ENCODE results near the gene KCP. TPM values are rescaled to one million over a fixed set of nuclear protein-coding genes. Genes with fewer than 3 reads are reported as not detected.

KCP gene
- polyA plus RNA-seq, 1 donor: 21.6 TPM

DNA sequence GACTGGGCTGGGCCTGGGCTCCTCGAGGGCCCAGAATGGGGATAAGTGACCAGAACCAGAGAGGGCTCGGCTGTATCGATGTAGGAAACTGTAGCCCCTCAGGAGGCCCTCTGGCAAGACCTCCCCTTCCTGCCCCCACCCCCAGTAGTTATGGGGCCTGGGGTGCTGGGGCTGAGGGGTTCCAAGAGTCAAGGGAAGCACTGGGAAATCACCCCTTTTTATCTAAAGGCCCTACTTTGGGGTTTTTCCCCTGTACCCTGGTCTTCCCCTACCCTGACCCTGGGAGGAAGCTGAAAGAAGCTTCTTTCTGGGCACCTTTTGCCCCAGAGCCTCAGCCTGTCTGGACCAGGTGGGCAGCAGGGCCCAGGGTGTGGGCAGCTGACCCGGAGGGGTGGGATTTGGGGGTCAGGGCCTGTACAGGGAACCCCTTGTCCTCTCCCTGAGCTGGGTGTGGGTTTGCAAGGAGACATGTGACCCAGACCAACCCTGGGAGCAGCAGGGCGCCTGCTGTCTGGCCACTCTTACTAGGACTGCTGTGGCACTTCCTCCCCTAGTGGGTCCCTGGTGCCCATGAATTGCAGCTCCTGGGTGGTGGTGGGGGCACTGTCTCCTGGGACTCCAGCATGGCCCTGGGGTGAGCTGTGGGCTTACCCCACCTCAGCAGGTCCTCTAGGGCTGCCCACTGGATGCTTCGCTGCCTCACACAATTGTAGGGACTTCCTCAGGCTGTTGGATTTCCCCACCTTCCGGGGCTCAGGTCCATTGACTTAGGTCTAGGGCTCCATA lies 28.8 kb upstream of the KCP start:
- DNase-seq: no peak

DNA sequence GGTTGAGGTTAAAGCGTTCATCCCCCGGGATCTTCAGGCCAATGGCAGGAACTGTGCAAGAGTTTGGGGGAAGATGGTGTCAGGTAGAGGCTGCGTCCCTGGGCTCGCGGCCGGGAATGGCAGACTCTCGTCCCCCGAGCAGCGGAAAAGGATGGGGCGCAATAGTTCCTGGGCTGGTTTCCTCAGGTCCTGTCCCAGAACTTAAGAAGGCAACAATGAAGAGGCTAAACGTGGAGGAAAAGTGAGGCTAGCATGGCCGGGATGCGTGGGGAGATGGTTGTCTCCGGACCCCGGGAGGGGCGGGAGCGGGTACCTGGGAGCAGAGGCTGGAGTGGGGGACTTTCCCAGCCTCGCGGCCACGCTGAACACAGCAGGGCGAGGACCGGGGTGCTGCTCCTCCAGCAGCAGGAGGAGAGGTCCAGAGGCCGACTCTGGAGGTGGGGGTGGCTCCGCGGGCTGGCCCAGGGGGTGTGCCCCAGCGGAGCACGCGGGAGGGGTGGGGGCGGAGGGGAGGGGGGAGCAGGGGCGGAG lies 28.1 kb upstream of the KCP start:
- no peak for DNase-seq

GRCh38 chr7:128937647-128938543 lies 27.4 kb upstream of the KCP start, which contains the start of gene IRF5:
Gene IRF5, plus strand, starts transcription at chr7:128937927. Its CDS starts 4,155 bp downstream, at chr7:128942082.
- no peak for DNase-seq

DNA sequence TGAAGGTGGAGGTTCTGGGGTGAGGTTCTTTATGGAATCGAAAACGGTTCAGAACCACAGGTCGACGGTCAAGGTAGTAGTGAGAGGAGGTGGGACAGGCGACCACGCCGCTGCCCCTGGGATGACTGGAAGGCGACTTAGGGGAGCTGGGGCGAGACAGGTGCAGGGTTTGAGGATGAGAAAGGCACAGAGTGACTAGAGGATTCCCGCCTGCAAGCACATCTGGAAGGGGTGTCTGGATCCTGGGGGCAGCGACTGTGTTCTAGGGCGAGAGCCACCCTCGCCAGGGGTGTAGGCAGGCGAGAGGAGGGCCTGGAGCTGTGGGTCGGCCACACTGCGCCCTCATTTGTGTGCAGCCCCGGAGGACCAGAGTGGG lies 26.8 kb upstream of the KCP start:
- no peak for DNase-seq

- no peak for DNase-seq
Observed at GRCh38 chr7:128936798-128937197, 26.3 kb upstream of the KCP start.

GRCh38 chr7:128935342-128935730 lies 24.8 kb upstream of the KCP start:
- no peak for DNase-seq

GRCh38 chr7:128934361-128935341 lies 24.1 kb upstream of the KCP start:
- no peak for DNase-seq

DNA sequence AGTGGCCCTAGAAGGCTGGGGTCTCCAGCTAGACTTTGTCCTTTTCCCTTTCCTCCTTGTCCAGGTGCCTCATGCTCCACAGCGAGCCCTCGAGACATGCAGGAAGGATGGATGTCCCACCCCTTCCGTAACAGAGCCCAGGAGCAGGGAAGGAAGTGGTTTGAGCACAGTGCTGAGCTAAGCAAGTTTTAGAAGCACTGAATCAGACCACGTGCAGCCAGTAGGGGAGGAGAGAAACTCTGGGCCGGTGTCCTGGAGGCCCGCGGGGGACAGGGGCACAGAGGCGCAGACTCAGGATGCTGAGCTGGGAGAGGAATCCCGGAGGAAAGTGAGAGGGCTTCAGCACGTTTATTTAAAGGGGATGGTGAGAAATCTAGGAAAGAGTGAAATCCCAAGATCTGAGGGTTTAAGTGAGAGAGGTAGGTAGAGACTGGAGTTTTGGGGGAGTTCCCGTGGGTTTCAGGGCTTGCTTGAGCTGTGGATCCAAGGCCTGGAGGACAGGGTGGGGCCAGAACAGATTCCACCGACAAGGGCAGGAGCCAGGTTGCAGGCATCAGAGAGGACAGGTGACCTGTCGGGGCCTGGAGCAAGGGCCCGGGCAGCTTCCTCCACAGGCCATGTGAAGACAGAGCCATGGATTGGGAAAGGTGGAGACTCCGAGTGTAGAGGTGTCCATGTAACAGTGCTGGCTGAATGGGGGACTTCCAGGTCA lies 22.8 kb upstream of the KCP start:
- DNase-seq: no peak

DNA sequence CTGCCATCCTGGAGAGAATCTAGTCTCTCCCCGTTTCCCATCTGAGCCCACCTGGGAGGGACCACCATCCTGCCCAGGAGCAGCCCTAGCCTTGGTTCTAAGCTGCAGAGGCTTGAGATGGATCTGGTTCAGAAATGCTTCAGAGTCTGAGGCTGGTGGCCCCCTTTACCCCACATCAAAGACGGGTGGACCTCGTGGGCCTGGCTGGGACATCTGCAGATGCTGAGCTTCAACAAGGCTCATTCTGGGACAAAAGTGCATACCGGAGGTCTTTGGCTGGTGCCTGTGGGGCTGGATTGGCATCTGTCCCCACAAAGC lies 22.3 kb upstream of the KCP start:
- DNase-seq: no peak

- no peak for DNase-seq
Observed at GRCh38 chr7:128931965-128932861, 21.7 kb upstream of the KCP start.

DNA sequence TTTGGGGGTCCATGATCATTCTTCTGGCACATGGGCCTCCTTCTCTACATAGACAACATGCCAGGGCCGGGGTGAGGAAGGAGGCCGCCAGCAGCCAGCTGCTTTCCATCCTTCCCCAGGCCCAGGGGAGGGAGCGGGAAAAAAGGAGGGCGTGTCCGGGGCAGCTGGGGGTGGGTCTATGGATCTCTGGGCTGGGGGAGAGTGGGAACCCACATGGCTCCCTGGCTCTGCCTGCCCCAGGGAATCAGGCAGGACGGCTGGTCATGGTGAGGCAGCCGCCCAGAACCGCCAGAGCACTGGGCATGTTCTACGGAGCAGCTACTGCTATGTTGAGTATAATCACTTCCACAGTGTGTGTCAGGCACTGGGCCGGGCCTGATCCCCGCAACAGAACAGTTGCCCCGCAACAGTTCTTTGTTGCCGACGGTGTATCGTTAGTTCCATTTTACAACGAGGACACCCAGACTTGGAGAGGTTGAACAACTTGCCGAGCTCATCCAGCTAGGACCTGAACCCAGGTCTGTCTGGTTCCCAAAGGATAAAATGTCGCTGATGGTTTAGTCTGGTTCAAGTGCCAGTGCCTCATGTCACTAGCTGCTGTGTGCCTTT lies 20.8 kb upstream of the KCP start:
- no peak for DNase-seq

DNA sequence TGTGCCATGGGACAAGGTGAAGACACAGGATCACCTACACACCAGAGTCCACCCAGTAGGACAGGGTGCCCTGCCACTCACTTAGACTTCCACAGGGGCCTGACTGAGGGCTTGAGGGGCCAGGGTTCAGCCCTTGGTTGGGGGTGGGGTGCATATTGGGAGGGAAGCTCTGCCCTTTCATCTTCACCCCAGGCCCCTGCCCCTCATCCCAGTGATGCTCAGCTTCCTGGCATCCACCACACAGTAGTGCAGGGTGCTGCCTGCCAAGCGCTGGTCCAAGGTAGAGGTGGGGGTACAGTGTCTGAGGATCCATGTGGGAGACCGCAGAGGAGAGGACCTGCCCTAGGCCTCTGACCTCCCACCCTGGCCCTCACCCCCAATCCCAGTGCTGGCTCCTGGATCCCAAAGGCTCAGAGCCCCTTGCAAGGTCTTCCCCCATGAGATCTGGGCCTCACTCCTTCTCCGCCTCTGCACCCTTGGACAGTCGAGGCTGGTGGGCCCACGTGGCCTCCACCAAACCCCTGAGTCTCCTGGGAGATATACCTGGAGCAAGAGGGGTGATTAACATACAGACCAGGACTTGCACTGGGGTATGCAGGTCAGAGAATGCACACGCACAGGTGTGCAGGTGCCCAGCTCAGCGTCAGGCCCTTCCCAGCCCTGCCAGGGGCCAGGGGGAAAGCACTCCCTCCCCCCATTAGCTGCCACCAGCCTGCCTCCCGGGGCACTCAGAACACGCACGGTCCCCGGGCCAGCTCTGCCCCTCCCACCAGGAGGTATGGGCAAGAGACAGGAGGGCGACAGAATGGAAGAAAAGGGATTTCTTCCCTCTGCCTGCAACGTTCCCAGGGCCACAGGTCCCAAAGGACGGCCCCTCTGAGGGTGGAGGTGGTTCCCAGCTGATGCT lies 18.6 kb upstream of the KCP start:
- no peak for DNase-seq

DNA sequence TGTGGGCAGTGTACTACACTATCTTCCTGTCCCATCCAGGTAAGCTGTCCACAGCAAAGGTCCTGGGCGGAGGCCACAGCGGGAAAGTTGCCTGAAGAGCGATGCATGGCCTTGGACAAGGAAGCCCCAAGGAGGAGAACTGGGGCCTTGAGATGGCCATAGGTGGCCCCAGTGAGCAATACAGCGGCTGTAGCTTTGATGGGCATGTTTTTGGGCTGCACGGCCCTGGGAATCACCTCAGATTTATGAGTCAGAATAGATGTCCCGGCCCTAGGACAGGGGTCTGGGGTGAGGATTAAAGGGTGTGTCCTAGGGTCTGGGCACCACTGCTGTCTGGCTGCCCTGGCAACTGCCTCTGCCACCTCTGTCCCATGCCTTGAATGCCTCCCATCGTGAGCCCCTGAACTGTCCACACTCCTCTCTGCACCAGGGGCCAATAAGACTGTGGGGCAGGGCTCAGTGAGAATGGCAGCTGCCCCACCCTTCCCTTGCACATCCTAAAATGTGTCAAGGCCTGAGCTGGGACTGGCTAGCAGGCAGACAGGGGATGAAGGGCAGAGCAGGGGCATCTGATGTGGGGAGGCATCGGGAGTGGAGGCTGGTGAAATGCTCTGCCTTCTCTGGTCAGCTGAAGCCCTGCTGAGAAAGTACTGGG lies 17.8 kb upstream of the KCP start:
- DNase-seq: no peak

DNA sequence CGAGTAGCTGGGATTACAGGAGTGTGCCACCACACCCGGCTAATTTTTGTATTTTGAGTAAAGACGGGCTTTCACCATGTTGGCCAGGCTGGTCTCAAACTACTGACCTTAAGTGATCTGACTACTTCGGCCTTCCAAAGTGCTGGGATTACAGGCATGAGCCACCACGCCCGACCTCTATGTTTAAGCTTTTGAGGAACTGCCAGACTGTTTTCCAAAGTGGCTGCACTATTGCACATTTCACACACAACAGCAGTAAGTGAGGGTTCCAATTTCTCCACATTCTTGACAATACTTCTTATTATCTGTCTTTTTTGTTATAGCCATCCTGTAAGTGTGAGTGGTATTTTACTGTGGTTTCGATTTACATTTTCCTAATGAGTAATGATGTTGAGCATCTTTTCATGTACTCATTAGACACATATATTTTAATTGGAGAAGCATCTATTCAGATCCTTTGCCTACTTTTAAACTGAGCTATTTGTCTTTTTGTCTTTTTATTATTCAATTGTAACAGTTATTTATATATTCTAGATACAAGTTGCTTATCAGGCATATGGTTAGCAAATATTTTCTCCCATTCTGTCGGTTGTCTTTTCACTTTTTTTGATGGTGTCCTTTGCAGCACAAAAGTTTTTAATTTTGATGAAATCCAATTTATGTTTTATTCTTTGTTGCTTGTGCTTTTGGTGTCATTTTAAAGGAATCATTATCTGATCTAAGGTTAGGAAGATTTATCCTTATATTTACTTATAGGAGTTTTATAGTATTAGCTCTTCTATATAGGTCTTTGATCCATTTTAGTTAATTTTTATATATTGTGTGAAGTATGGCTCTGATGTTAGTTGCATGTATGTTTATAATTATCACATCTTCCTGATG lies 14.4 kb upstream of the KCP start:
- no peak for DNase-seq

GRCh38 chr7:128923411-128923800 lies 12.9 kb upstream of the KCP start:
- DNase-seq: no peak

DNA sequence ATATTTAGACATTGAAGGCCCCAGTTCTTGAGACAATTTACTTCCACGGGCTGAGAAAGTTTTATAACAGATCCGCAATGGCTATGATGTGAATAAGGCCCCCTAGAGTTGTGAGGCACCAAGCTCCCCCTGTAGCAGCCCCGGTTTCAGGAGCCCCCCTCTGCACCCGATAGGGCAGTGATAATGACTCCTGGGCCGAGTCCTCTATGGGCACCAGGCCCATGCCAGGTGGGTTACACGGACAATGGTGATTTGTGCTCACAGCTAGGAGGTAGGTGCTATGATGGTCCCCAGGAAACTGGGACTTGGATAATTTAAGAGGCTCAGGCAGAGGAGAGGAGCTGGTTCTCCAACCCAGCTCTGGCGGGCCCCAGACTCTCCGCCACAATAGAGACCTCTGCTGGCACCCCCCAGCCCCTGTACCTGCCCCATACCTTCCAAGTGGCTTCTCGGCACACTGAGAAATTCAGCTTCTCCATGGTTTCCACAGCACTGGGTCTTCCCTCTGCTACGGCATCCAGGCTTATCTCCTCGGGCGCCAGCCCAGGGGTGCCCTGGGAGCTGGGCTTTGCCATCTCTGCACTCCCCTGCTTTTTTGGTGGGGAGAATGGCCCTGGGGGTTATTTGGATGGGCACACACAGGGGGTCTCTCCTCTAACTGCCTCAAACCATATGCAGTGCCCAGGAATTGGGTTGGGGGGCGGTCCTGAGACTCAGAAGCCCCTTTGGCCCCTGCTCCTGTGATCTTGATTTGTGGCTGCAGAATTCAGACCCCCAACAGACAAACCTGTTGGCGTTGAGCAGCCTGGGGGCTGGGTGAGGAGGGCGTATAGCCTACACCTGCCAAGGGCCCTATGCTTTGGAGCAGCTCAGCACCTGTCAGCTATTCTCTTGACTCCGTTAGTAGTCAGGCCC lies 12.2 kb upstream of the KCP start:
- no peak for DNase-seq
